H1 (cell line): ENCODE data around the gene ANKLE1.

Source experiments
- BCL11A ChIP-seq, 2 experiments: IDR thresholded peaks; one replicate each; pipeline ENCODE4 v1.6.1; 2011; ENCODE audit warnings: low read depth in 2 of 2, low read length in 2 of 2, mild to moderate bottlenecking in 2 of 2
- EZH2 ChIP-seq: fragments of 200-600 bp; sonication (generic); IDR thresholded peaks from 2 replicates; pipeline ENCODE4 v1.7.1; 2012; ENCODE audit warnings: low read depth, mild to moderate bottlenecking, moderate library complexity, low read length, inconsistent platforms; ENCODE audit not compliant: severe bottlenecking
- MAFK ChIP-seq: IDR thresholded peaks from 2 replicates; pipeline ENCODE4 v1.6.1; 2012; ENCODE audit warnings: low read depth, mild to moderate bottlenecking, improper control_type of control experiment, low read length
- POLR2A ChIP-seq, 2 experiments: IDR thresholded peaks; 1 replicate in 1 of 2; 2 replicates in 1 of 2; pipeline ENCODE4 v1.6.1; 2011; ENCODE audit warnings: low read depth in 2 of 2, low read length in 2 of 2, mild to moderate bottlenecking in 2 of 2; ENCODE audit errors: control extremely low read depth in 1 of 2
- TAF1 ChIP-seq: IDR thresholded peaks from 2 replicates; pipeline ENCODE4 v1.6.1; 2011; ENCODE audit warnings: mild to moderate bottlenecking, low read depth, low read length
- YY1 ChIP-seq: IDR thresholded peaks from 2 replicates; pipeline ENCODE4 v1.6.1; 2011; ENCODE audit warnings: low read depth, mild to moderate bottlenecking, low read length

- TF ChIP-seq MAFK, result no peak
- no peak for TF ChIP-seq POLR2A (IDR thresholded peaks at IDR 0.05; ENCODE audit: control extremely low read depth in 1 of 2, low read depth in 2 of 2, low read length in 2 of 2)
- TF ChIP-seq TAF1, result no peak
- no peak for TF ChIP-seq EZH2
- no peak for TF ChIP-seq YY1
- TF ChIP-seq BCL11A (IDR thresholded peaks at IDR 0.05; ENCODE audit: low read depth in 2 of 2, low read length in 2 of 2), result no peak
Measured at GRCh38 chr19:17318966-17319365, 37.3 kb downstream of the ANKLE1 start.
